PC-9 (cell line): ENCODE data around the gene CACNA2D1.

ENCODE experiments used
- CTCF ChIP-seq: fragments of 200-600 bp; sonication (generic); conservative IDR thresholded peaks from 2 replicates; pipeline ENCODE4 v1.6.1; 2017; ENCODE audit warnings: mixed run types, antibody characterized with exemption, mild to moderate bottlenecking, moderate library complexity
- EZH2 ChIP-seq: fragments of 200-600 bp; sonication (generic); IDR thresholded peaks from 2 replicates; pipeline ENCODE4 v1.8.0; 2017; ENCODE audit warnings: antibody characterized with exemption, low read depth

DNA sequence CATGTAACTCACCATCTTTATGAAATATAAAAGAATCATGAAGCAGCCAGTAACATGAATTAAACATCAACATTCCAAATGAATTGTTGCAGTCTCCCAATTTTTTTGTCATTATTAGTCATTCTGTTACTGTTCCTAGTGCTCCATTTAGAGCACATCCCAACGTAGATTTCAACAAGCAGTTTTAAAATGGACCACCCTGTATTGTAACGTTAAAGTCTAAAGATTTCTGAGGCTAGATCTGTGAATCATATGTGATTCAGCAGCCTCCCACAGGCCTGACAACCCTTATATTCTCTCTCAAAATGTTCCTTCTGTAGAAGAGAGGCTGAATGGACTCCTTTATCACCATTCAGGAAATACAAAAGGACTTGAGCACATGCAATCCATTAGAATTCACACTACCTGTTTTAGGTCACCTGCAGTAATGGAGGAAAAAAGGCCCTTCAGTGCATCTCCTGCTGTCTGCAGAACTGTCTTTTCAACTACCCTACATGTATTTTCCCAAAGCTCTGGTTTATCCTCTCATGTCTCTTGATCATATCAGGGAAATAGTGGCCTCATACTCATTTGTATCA lies 81.4 kb downstream of the CACNA2D1 start:
- TF ChIP-seq CTCF (no peak), EZH2 (no peak)
